ENCODE results near the gene P4HB.
"Not testable (repeated sequence)": the region's sequence is repeated elsewhere in the genome, so short reads cannot be mapped to it uniquely, and the experiment has no call there.

The P4HB gene

DNA sequence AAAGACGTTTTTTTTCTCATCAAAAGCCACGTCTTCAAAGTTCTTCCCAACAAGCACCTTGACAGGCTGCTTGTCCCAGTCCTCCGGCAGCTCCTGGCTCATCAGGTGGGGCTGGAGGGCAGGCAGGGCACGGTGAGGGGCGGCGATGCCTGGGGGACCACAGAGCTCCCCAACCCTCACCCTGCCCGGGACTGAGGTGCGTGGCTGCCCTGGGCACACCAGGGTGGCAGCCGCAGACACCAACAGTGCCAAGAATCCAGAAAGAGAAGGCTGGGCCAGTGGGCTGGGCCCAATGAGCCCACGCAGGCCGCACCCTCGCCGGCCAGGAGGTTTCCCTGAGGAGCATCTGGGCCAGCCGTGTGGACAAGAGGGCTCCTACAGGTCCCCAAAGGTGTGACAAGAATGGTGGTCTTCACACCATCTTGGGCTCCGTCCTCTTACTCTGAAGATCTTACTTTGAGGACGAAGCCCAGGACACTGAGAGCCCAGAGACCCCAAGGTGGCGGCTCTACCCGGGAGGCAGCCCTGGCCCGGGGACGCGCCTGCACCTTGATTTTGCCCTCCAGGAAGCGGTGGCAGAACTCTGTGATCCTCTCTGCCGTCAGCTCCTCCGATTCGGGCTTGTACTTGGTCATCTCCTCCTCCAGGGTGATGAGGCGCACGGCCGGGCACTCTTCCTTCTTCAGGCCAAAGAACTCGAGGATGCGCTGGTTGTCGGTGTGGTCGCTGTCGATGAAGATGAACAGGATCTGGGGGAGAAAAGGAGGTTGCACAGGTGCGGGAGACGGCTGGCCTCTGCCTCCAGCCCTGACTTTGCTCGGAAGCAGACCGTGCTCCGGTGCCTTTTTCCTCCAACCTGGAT, 14.2 kb downstream of the P4HB start:
- DNase-seq (ENCODE audit: low spot score), result no peak

DNA sequence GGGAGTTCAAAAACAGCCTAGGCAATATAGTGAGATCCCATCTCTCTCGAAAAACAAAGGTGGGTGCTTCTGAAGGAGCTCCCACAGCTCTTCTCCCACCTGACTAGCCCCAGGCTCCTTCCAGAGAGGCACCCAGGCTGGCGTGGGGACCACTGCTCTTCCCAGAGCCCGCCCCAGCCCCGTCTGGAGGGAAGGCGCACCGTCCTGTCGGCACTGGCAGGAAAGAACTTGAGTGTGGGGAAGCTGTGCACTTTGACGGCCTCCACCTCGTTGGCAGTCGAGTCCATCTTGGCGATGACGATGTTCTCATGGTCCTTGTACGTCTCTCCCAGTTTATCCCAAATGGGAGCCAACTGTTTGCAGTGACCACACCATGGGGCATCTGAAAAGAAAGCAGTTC, 15.0 kb downstream of the P4HB start:
- no peak for DNase-seq (ENCODE audit: low spot score)

DNA sequence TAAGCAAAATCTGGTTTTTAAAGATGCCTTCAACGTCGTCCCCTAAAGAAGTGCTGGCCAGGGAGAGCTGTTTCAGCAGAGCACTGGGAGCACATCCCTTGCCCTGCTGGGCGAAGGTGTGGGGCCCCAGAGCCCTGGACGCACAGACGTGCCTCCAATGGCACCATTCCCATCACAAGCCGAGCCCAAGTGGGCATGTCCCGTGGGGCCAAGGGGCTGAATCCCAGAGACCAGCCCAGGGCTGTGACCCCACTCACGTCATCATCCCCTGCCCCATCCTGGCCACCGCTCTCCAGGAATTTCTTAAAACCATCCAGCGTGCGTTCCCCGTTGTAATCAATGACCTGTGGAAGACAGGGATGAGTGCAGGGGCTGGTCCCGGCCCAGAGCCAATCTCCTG, 15.4 kb downstream of the P4HB start:
- no peak for DNase-seq (ENCODE audit: low spot score)

DNA sequence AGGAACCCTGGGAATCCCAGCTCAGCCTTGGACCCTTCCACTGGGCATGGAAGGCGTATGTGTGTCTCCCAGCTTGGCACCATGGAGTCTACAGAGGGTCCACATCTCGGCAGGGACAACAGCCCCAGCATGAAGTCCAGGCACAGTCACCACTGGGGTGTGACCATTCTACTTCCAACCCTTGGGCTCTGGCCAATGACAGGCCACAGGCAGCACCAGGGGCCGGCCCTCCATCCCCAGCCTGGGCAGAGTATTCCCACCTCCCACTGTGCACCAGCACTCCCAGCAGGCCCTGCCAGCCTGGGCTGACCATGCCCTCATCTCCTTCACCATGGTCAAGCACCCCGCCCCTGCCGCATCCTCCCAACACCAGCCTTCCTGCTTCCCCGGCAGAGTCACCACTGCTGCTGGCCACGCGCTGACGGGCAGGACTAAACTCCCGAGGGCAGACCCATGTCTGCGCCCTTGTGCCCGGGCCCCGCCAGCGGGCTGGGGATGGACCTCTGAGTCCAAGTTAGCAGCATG, 15.9 kb downstream of the P4HB start:
- no peak for DNase-seq (ENCODE audit: low spot score)

DNA sequence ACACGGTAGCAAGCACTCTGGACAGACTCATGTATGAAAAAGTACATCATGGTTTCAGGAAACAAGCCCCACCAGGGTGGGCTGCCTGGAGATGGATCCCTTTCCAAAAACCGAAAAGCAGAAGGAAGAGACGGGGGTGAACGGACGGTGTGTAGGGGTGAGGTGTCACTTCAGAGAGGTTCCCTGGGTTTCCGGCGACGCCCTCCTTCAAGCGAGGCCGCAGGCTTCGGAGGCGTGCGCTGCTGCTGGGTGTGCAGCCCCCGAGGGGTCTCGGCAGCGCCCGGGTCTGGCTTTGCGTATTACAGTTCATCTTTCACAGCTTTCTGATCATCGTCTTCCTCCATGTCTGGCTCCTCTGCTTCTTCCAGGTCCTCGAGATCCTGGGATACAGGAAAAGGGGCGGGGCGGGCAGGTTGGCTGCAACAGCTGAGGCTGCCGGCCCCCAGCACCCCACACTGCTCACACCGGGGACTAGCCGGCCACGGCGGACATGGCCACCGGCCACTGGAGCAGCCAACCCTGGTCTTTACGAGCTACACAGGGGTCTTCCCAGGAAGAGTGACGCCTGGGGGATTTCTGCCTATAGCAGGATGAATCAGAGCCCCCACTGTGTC, 16.5 kb downstream of the P4HB start:
- no peak for DNase-seq (ENCODE audit: low spot score)

DNA sequence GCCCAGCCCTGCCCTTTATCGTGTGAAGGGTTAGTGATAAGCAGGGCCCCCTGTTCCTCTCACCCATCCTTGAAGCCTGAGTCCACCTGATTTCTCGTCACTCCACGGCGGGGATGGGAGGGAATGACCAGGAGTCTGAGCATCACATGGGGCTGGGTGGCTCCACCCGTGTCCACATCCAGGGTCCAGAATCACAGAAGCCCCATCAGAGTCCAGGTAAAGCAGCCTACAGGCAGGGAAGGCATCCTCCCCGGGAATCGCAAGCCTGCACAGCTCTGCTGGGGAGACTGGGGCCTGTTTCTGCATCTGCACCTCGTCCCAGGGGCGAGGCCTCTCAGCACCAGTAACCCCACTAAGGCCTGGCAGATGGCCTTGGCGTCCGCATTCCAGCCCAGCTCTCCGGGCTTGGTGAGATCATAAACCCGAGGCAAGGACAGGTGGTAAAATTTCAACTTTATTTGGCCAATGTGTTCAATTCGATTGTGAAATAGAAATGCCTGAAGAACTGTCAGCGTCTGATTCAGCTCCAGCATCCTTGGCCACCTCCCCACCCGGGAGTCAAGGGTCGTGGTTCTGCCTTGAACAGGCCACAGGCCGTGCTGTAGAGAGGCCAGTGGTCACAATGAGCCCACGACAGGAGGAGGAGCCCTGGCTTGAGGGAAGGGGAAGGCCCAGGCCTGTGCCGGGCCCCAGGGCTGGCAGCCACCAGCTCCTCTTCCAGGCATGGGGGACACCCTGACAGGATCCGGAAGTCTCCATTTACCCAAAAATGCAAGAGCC, 17.4 kb downstream of the P4HB start:
- no peak for DNase-seq (ENCODE audit: low spot score)

DNA sequence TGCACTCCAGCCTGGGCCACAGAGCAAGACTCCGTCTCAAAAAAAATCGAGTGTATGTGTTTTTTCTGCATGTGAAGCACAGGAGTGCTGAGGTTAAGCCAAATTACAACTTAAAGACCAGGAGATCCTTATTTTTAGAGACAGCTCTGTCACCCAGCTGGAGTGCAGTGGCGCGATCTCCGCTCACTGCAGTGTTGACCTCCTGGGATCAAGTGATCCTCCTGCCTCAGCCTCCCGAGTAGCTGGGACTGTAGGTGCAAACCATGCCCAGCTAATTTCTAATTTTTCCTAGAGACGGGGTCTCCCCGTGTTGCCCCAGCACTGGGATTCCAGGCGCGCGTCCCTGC, 18.0 kb downstream of the P4HB start:
- DNase-seq (ENCODE audit: low spot score), result no peak

DNA sequence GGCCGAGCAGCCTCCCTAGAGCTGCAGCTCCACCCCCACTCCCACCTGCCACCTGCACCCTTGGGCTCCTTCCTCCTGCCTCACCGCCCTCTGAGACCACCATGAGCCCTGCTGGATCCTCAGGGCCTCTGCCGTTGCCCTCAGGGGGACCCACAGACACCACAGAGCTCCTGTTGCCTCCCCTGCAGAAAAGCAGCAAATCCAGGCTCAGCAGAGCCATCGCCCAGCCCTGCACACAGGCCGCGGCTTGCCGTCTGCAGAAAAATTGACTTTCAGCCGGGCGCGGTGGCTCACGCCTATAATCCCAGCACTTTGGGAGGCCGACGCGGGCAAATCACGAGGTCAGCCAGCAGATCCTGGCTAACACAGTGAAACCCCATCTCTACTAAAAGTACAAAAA, 18.5 kb downstream of the P4HB start:
- DNase-seq (ENCODE audit: low spot score), result no peak

DNA sequence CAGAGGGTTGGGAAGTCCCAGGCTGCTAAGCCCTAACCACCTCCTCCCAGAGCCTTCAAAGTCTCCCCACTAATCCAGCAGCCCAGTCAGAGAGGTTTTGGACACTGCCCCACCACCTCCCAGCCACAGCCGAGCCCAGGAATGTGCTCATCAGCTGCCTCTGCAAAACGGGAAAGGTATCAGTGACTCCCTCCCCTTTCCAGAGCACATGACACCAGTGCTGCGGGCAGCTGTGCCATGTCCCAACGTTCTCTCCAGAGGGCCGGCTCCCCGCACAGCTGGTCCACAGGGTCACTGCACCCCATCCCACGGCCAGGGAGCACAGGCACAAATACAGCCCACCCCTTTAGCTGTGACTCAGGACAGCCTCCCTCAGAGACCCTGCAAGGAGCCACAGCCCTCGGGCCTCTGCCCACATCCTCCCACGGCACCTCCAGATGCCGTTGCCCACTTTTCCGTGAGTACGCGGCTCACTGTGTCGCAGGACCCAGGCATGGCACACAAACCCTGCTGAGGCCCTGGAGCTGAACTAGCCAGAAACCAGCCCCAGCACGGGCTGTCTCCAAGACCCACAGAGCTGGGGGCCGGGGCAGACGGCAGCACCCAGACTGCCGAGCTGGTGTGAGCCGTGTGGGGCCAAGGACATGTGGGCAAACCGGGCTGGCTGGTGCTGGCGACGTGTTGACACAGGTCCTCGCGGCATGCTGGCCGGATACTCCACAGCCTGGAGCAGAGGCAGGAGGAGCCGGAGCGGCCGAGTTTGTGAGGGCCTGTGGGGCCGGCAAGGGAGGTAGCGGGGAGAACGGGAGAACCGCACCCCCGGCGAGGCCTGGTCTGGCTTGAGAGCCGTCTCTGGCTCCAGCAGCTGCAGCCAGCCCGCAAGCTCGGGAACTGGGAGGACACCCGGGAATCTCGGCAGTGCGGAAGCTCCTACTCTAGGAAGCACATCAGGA, 19.2 kb downstream of the P4HB start:
- DNase-seq (ENCODE audit: low spot score), result no peak

DNA sequence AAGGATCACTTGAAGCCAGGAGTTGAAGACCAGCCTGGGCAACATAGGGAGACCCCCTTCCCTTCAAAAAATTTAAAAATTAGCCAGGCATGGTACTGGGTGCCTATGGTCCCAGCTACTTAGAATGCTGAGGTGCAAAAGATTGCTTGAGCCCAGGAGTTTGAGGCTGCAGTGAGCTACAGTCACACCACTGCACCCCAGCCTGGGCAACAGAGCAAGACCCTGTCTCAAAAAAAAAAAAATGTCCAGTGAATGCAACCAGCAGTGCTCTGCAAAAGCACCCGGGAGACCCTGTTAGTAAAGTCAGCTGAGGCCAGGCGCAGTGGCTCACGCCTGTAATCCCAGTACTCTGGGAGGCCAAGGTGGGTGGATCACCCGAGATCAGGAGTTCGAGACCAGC, 20.3 kb downstream of the P4HB start:
- not testable (repeated sequence) for DNase-seq (ENCODE audit: low spot score)

DNA sequence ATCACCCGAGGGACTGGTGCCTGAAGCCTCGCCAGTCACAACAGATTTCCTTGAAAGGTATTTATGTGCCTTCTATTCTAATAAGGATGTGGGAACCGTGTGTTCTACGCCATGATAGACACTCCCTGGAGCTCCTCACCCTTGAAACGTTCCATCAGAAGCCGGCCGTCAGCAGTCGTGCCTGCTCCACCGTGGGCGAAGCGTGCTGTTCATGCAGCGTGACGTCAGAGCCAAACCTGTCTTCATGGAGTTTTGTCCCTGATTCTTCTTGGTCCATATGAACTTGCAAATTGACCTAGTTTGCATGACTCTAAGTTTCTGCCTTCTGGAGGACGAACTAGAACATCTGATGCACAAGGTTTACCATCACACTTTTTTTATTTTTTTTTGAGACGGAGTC, 21.0 kb downstream of the P4HB start:
- no peak for DNase-seq (ENCODE audit: low spot score)

DNA sequence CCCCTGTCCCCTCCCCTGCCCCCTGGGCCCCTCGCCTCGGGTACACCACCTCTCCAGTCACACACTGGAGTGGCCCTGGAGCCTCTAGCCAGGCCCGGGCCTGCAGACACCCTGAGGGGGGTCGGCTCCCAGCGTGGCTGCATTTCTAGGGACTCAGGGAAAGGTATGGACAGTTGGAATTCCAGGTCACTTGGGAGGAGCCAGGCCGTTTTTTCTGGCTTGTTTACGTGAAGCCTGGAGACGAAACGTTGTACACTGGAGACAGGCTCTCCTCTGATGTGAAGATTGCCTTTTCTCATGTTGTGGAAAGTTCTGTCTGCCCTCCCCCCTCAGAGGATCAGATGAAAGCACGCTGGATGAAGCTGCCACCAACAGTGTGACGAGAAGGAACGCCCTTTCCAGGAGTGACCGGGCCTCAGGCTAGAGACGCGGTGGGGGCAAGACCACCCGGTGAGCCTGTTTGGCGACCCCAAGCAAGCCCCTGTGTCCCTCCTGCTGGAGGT, 21.5 kb downstream of the P4HB start:
- DNase-seq (ENCODE audit: low spot score), result no peak

DNA sequence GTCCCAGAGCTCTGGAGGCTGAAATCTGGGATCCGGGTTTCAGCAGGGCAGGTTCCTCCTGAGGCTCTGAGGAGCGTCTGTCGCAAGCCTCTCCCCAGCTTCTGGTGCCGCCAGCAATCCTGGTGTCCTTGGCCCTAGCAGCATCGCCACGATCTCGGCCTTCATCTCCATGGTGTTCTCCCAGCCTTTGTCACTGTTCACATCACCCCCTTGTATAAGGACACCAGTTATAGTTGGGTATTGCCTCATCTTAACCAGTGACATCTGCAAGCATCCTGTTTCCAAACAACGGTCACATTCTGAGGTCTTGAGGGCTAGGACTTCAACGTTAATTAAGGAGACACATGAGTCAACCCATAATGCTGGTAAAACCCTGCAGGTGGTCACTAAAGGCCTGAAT, 22.7 kb downstream of the P4HB start:
- DNase-seq (ENCODE audit: low spot score), result no peak

DNA sequence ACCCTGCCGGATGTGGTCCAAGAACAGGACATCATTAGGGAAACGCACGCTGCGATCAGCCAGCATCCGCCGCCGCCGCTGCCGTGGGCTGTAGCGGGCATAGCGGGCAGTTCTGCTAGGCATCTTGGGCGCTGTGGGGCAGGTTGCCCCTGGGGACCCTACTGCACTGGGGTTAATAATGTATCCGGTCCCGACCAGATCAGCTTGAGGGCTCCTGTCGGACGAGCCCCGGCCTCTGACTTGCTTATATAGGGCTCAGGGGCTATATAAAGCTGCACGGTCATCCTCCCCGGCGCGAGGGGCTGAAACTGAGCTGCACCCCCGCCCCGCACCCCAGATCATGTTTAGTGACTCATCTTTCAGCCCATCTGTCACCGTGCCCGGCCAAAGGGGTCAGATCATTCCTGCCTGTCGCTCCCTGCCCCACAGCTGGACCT, 25.5 kb downstream of the P4HB start, which contains the start of gene PPP1R27:
PPP1R27 (minus strand) TSS at position 220 of the 437 bp plus-strand sequence; CDS start at position 123, 97 bp downstream.
- no peak for DNase-seq (ENCODE audit: low spot score)

DNA sequence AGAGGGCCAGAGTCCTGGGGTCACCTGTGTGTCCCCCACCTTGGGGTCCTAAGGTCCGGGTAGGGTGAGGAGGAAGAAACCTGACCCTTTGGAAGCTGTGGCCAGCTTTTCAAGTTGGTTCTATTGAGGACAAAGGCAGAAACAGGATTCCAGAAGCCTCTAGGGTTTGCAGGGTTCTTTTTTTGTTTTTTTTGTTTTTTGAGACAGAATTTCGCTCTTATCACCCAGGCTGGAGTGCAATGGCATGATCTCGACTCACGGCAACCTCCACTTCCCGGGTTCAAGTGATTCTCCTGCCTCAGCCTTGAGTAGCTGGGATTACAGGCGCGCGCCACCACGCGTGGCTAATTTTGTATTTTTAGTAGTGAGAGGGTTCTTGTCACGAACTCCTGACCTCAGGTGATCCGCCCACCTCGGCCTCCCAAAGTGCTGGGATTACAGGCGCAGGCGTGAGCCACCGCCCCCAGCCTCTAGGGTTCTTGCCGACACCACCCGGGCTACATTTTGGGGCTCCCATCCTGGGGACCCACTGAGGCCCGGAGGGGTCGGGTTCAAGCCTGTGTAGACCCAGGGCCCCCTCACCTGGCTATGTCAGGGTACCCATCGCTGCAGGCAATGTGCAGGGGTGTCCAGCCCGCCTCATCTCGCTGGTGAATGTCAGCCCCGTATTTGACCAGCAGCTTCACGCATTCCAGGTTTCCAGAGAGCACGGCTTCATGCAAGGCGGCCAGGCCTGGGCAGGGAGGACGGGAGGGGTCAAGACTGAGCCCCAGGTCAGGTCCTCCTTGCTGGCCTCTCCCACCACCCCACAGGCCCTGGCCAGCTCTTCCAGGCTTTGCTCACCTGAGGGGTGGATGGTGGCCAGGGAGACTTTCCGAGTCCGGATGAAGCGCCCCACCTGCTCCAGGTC, 26.2 kb downstream of the P4HB start:
- no peak for DNase-seq (ENCODE audit: low spot score)

DNA sequence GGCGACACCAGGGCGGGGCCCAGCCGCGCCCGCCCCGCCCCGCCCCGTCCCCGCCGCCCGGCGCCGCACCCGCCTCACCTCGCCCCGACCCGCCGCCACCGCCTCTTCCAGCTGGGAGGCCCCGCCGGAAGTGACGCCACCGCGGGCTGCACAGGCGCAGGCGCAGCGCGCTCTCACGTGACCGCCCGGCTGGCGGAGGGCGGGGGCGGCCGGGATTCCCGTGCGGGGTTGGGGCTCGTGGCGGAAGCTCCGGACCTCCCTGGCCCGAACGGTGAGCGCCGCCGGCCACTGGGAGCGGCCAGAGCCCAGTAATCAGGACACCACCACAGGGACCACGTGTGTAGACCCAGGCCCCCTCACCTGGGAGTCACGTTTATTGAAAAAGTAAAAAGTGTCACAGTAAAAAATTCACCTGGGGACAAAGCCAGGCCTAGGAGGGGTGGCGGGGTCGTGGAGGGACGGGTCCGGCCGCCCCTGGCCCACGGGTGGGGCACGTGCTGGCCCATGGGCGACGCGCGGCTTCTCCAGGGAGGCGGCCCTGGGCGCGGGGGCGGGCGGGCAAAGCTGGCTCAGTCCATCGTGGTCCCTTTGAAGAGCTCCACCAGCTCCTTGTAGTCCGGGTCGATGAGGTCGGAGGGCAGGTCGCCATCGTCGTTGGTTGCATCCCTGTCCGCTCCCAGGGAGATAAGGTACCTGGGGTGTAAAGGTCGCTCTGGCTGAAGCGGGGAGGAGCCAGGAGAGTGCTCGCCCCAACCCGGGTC, 27.0 kb downstream of the P4HB start, which contains the start of gene MCRIP1:
MCRIP1 (minus strand) TSS at position 132 of the 761 bp plus-strand sequence. CDS start 8,785 bp downstream, outside the sequence.
- peak; percentile 94 for DNase-seq (ENCODE audit: low spot score)

DNA sequence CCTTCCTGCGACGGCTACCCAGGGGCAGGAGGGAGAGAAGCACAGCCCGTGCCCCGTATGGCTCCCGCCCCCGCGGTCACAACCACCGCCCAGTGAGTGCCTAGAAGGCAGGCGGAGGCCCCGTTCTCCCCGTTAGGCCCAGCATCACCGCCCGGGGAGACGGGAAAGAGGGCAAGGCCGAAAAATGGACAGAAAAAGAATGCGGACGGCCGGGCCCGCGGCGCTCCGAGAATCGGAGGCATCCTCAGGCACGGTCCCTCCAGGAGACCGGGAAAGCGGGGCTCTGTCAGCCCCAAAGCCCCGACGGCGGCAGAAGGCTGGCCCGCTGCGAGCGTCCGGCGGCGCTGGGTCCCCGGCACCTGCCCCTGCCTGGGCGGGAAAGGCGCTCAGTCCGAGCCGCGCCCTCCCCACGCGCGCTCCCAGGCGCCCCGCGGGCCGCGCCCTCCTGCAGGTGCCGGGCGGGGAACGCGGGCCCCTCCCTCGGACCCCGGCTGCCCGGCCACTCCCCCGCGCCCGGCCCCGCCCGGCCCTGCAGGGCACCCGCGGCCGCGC, 27.7 kb downstream of the P4HB start:
- peak; percentile 64 for DNase-seq (ENCODE audit: low spot score)

DNA sequence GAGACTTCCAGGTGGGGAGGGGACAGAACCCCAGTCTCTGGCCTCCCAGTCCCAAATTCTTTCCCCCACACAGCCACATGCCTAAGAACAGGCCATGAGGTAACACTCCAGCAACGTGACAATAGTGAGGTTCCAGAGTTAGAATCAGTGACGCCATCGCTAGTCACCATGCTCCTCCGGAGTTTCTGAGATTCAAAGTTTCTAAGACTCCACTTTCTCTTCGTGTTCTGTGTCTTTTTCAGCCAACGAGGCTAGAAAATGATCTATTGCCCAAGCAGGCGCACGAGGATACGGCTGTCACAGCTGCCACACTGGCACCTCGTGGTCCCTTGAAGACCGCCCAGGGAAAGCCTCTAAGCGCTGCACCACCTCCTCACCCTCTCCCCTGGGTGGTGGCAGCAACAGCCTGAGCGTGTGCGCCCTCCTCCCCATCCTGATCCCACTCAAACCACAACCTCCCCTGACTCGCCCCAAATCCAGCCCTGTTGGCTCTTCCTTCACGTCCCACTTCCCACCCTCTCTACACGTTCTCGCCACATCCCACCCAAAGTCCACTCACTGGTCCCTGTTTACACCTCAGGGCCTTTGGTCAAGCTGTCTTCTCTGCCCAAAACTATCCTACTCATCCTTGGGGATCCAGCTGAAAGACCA, 28.3 kb downstream of the P4HB start:
- DNase-seq (ENCODE audit: low spot score), result peak; percentile 87
